HCT116 (cell line): ENCODE results near the gene COQ8B. TPM values are rescaled to one million over a fixed set of nuclear protein-coding genes. Genes with fewer than 3 reads are reported as not detected.

Experiments used
- ATAC-seq: fragments of 200-7000 bp; cut with Tn5 transposase; 2 replicates; pipeline ENCODE4 v1.9.1; 2020; ENCODE audit warnings: mild to moderate bottlenecking, moderate library complexity
- BruUV-seq: library from RNA; stranded (reverse); fragments of 400-500 nt; replicated peaks from 2 replicates; lab custom pipeline; 2021; lab: Mats Ljungman, UMichigan
- CTCF ChIA-PET: fragments of 300-600 bp; sonication (Branson Sonifier 250); formaldehyde crosslinking; loops from one replicate; lab custom pipeline; 2021; ENCODE audit warnings: antibody characterized with exemption; lab: Charles Lee
- POLR2A ChIA-PET: fragments of 300-600, 350-600 bp; sonication (Branson Sonifier 250); formaldehyde crosslinking; loops from one replicate; lab custom pipeline; 2021; ENCODE audit warnings: antibody characterized with exemption; lab: Charles Lee
- RAD21 ChIA-PET, 2 experiments: fragments of 300-600 bp; sonication (Branson Sonifier 250); formaldehyde crosslinking; loops; one replicate each; lab custom pipeline; 2023; ENCODE audit warnings: low total read pairs in 2 of 2; ENCODE audit not compliant: uncharacterized antibody in 2 of 2, unreplicated experiment in 2 of 2, low non-redundant PET in 1 of 2; lab: Charles Lee
- DNase-seq: peaks from one replicate; pipeline ENCODE4 v3.0.0-alpha.2; 2010; ENCODE audit warnings: low read depth, low spot score
- H2AFZ ChIP-seq: fragments of 200-600 bp; shearing (Covaris generic), sonication (generic); 2 replicates; pipeline ENCODE4 v1.6.1; 2017; ENCODE audit warnings: low read depth, mixed run types, mixed read lengths, antibody characterized with exemption, low read length; ENCODE audit not compliant: poor library complexity, severe bottlenecking
- H3K27ac ChIP-seq: 2 replicates; pipeline ENCODE4 v1.5.1; 2012; ENCODE audit warnings: low read depth, low read length
- H3K27me3 ChIP-seq: fragments of 200-600 bp; sonication (generic); 2 replicates; pipeline ENCODE4 v1.6.1; 2016; ENCODE audit warnings: mixed run types, low read length, mixed read lengths; ENCODE audit not compliant: insufficient read depth
- H3K36me3 ChIP-seq, 2 experiments: fragments of 200-500 bp in 1 of 2; fragments of 200-600 bp in 1 of 2; sonication (Bioruptor generic) in 1 of 2; sonication (generic) in 1 of 2; 2 replicates each; pipeline versions ENCODE4 v1.5.1 to v1.6.1; 2014 to 2016; ENCODE audit warnings: low read length in 2 of 2, inconsistent platforms in 1 of 2, mixed read lengths in 1 of 2, mixed run types in 1 of 2; ENCODE audit not compliant: insufficient read depth in 2 of 2, control insufficient read depth in 1 of 2
- H3K4me1 ChIP-seq, 2 experiments: fragments of 200-600 bp in 1 of 2; sonication (generic) in 1 of 2; 2 replicates each; pipeline versions ENCODE4 v1.5.1 to v1.6.1; 2012 to 2017; ENCODE audit warnings: low read length in 2 of 2, inconsistent platforms in 1 of 2, mild to moderate bottlenecking in 1 of 2, mixed read lengths in 1 of 2, mixed run types in 1 of 2, moderate library complexity in 1 of 2; ENCODE audit not compliant: insufficient read depth in 2 of 2, control insufficient read depth in 1 of 2
- H3K4me2 ChIP-seq: fragments of 200-600 bp; sonication (generic); 2 replicates; pipeline ENCODE4 v1.6.1; 2017; ENCODE audit warnings: mixed run types, low read length, mixed read lengths
- H3K4me3 ChIP-seq, 2 experiments: fragments of 200-600 bp in 1 of 2; sonication (generic) in 1 of 2; replicated peaks in 1 of 2; 2 replicates each; pipeline ENCODE4 v1.5.1; 2011 to 2016; ENCODE audit warnings: low read length in 2 of 2, control low read depth in 1 of 2, low read depth in 1 of 2, mild to moderate bottlenecking in 1 of 2, mixed read lengths in 1 of 2, mixed run types in 1 of 2
- H3K79me2 ChIP-seq: fragments of 200-600 bp; sonication (generic); 2 replicates; pipeline ENCODE4 v1.6.1; 2017; ENCODE audit warnings: mild to moderate bottlenecking, mixed run types, low read length, moderate library complexity, mixed read lengths; ENCODE audit not compliant: insufficient read depth
- H3K9ac ChIP-seq: fragments of 200-600 bp; sonication (generic); 2 replicates; pipeline ENCODE4 v1.6.1; 2016; ENCODE audit warnings: low read length, mixed read lengths
- H3K9me2 ChIP-seq: fragments of 200-600 bp; sonication (generic), shearing (Covaris generic); 2 replicates; pipeline ENCODE4 v1.6.1; 2017; ENCODE audit warnings: mixed run types, mild to moderate bottlenecking, moderate library complexity; ENCODE audit not compliant: insufficient read depth
- H3K9me3 ChIP-seq, 2 experiments: fragments of 200-500 bp in 1 of 2; fragments of 200-600 bp in 1 of 2; sonication (Bioruptor generic) in 1 of 2; sonication (generic) in 1 of 2; 2 replicates each; pipeline ENCODE4 v1.6.1; 2014 to 2017; ENCODE audit warnings: low read length in 2 of 2, mixed read lengths in 2 of 2, inconsistent platforms in 1 of 2, low read depth in 1 of 2, mild to moderate bottlenecking in 1 of 2, mixed run types in 1 of 2, moderate library complexity in 1 of 2; ENCODE audit not compliant: control insufficient read depth in 1 of 2, insufficient read depth in 1 of 2
- H4K20me1 ChIP-seq: fragments of 200-600 bp; sonication (generic), shearing (Covaris generic); 2 replicates; pipeline ENCODE4 v1.6.1; 2017; ENCODE audit warnings: mixed run types, mild to moderate bottlenecking, moderate library complexity; ENCODE audit not compliant: insufficient read depth
- ATF3 ChIP-seq: IDR thresholded peaks from 2 replicates; pipeline ENCODE4 v1.6.1; 2012
- CBX3 ChIP-seq: IDR thresholded peaks from 2 replicates; pipeline ENCODE4 v1.6.1; 2012; ENCODE audit warnings: low read depth
- CTCF ChIP-seq, 3 experiments: fragments of 200-600 bp in 1 of 3; sonication (generic) in 1 of 3; IDR thresholded peaks in 2 of 3; conservative IDR thresholded peaks in 1 of 3; 2 replicates each; pipeline ENCODE4 v1.5.1; 2012 to 2017; ENCODE audit warnings: low read depth in 2 of 3, low read length in 2 of 3, antibody characterized with exemption in 1 of 3, borderline replicate concordance in 1 of 3, control low read depth in 1 of 3, mild to moderate bottlenecking in 1 of 3, mixed read lengths in 1 of 3, mixed run types in 1 of 3, moderate library complexity in 1 of 3; ENCODE audit not compliant: insufficient read depth in 1 of 3
- EGR1 ChIP-seq: IDR thresholded peaks from 2 replicates; pipeline ENCODE4 v1.6.1; 2012; ENCODE audit warnings: low read depth
- ELF1 ChIP-seq: IDR thresholded peaks from 2 replicates; pipeline ENCODE4 v1.6.1; 2012; ENCODE audit warnings: low read depth, borderline replicate concordance
- EZH2 ChIP-seq: fragments of 200-600 bp; sonication (generic); IDR thresholded peaks from 2 replicates; pipeline ENCODE4 v1.6.1; 2017; ENCODE audit warnings: antibody characterized with exemption, mixed run types
- EZH2phosphoT487 ChIP-seq: fragments of 200-600 bp; IDR thresholded peaks from 2 replicates; pipeline ENCODE4 v1.6.1; 2018; ENCODE audit warnings: antibody characterized with exemption, borderline replicate concordance
- FOSL1 ChIP-seq: IDR thresholded peaks from 2 replicates; pipeline ENCODE4 v1.6.1; 2012; ENCODE audit warnings: low read depth
- JUND ChIP-seq: IDR thresholded peaks from 2 replicates; pipeline ENCODE4 v1.6.1; 2012
- MAX ChIP-seq: IDR thresholded peaks from 2 replicates; pipeline ENCODE4 v1.6.1; 2012
- POLR2A ChIP-seq: IDR thresholded peaks from 2 replicates; pipeline ENCODE4 v1.7.0; 2011; ENCODE audit warnings: borderline replicate concordance; ENCODE audit not compliant: insufficient read depth, insufficient read length; ENCODE audit errors: extremely low read depth
- REST ChIP-seq: IDR thresholded peaks from 2 replicates; pipeline ENCODE4 v1.6.1; 2012; ENCODE audit warnings: low read depth
- SIN3A ChIP-seq: IDR thresholded peaks from 2 replicates; pipeline ENCODE4 v1.6.1; 2012; ENCODE audit warnings: low read depth
- SP1 ChIP-seq: IDR thresholded peaks from 2 replicates; pipeline ENCODE4 v1.6.1; 2012; ENCODE audit warnings: low read depth
- SRF ChIP-seq: IDR thresholded peaks from 2 replicates; pipeline ENCODE4 v1.6.1; 2012; ENCODE audit warnings: low read depth
- TCF7L2 ChIP-seq: IDR thresholded peaks from 2 replicates; pipeline ENCODE4 v1.7.0; 2011; ENCODE audit warnings: borderline replicate concordance, inconsistent platforms; ENCODE audit not compliant: insufficient read depth, insufficient read length; ENCODE audit errors: extremely low read depth
- YY1 ChIP-seq: IDR thresholded peaks from 2 replicates; pipeline ENCODE4 v1.6.1; 2011; ENCODE audit warnings: low read length, low read depth, moderate library complexity, mild to moderate bottlenecking; ENCODE audit not compliant: insufficient replicate concordance; ENCODE audit errors: extremely low read depth
- ZBTB33 ChIP-seq: IDR thresholded peaks from 2 replicates; pipeline ENCODE4 v1.6.1; 2011; ENCODE audit warnings: mild to moderate bottlenecking, low read length, moderate library complexity; ENCODE audit not compliant: insufficient replicate concordance; ENCODE audit errors: extremely low read depth
- intact Hi-C: fragments of 100-400 bp; cut with micrococcal nuclease; formaldehyde crosslinking; loops from 2 replicates; pipeline ENCODE4 v1.10.0; 2022
- total RNA-seq: library from RNA; stranded (reverse); gene quantifications from one replicate; pipeline ENCODE4 v1.2.1, GENCODE V29; 2021; ENCODE audit not compliant: unreplicated experiment

The COQ8B gene
- total RNA-seq, 1 experiment from 2014 or later, result 47.1 TPM

GRCh38 chr19:40762754-40763470 is 46.2 kb upstream of the COQ8B start:
- Histone ChIP-seq H3K27me3 (no peaks in the 10 kb centered on the region), H3K9me2 (no peaks in the 10 kb centered on the region), H3K36me3 (peaks cover 74% of the 10 kb centered on the region in 2 experiments), H2AFZ (no peak overlapping the region), H4K20me1 (0 out of 2 replicates have a peak, but pooled peaks cover 3% of the 10 kb centered on the region), H3K4me1 (no peaks in the 10 kb centered on the region), H3K9me3 (no peaks in the 10 kb centered on the region), H3K4me3 (no peak overlapping the region), H3K27ac (no peak overlapping the region), H3K9ac (no peak overlapping the region), H3K79me2 (peaks cover 62% of the 10 kb centered on the region), H3K4me2 (no peak overlapping the region)
- POLR2A ChIA-PET, result no interaction called here
- RAD21 ChIA-PET, result no interaction called here
- CTCF ChIA-PET, result no interaction called here
- no TSS peak for BruUV-seq
- no peak for DNase-seq
- intact Hi-C loops, result no loop called here
- TF ChIP-seq JUND (no peak), REST (no peak), YY1 (no peak), EGR1 (no peak), CBX3 (no peak), MAX (no peak), FOSL1 (no peak), ATF3 (no peak), CTCF (IDR thresholded peaks at IDR 0.05 in 2 of 3, conservative IDR thresholded peaks at IDR 0.05 in 1 of 3; ENCODE audit: borderline replicate concordance in 1 of 3, insufficient read depth in 1 of 3, low read depth in 2 of 3, low read length in 2 of 3) (no peak), SP1 (no peak), SRF (no peak), SIN3A (no peak), ELF1 (no peak), POLR2A (no peak), ZBTB33 (no peak), TCF7L2 (no peak), EZH2 (no peak), EZH2phosphoT487 (no peak)
- ATAC-seq, result no peak
